CD4-positive, alpha-beta T cell treated with Interleukin-2 at 100 ng/mL for 4 hours (primary cell): ENCODE data around the gene SNORC.

ENCODE experiments used
- DNase-seq: peaks from one replicate; pipeline ENCODE4 v3.0.0-alpha.2; 2020; ENCODE audit warnings: low spot score

SNORC gene

GRCh38 chr2:232869138-232870017 is 686 bp upstream of the SNORC start:
- DNase-seq, result no peak

GRCh38 chr2:232870766-232871371 is 805 bp downstream of the SNORC start:
- no peak for DNase-seq

GRCh38 chr2:232871418-232871834 is 1.4 kb downstream of the SNORC start:
- no peak for DNase-seq

- DNase-seq, result no peak
Measured at GRCh38 chr2:232871835-232872736, 2.0 kb downstream of the SNORC start.

GRCh38 chr2:232872826-232873225 is 2.8 kb downstream of the SNORC start:
- no peak for DNase-seq

GRCh38 chr2:232873292-232873908 is 3.3 kb downstream of the SNORC start:
- DNase-seq, result no peak

- DNase-seq, result no peak
Measured at GRCh38 chr2:232873909-232874641, 4.0 kb downstream of the SNORC start.

GRCh38 chr2:232874677-232875223 is 4.7 kb downstream of the SNORC start:
- no peak for DNase-seq

- no peak for DNase-seq
Measured at GRCh38 chr2:232875256-232876121, 5.4 kb downstream of the SNORC start.

GRCh38 chr2:232876161-232876977 is 6.3 kb downstream of the SNORC start:
- DNase-seq, result peak; percentile 14

GRCh38 chr2:232876978-232877441 is 6.9 kb downstream of the SNORC start:
- no peak for DNase-seq

GRCh38 chr2:232877940-232878511 is 8.0 kb downstream of the SNORC start:
- DNase-seq, result no peak

- no peak for DNase-seq
Measured at GRCh38 chr2:232878855-232879617, 9.0 kb downstream of the SNORC start.

GRCh38 chr2:232879618-232880494 is 9.8 kb downstream of the SNORC start:
- no peak for DNase-seq

GRCh38 chr2:232880764-232881351 is 10.8 kb downstream of the SNORC start:
- no peak for DNase-seq

GRCh38 chr2:232882085-232882484 is 12.0 kb downstream of the SNORC start:
- no peak for DNase-seq
